ENCODE results near the gene ITPKC. TPM values are rescaled to one million over a fixed set of nuclear protein-coding genes. Genes with fewer than 3 reads are reported as not detected.

ITPKC gene
- total RNA-seq, 1 donor from 2014 or later, result 6.5 TPM

DNA sequence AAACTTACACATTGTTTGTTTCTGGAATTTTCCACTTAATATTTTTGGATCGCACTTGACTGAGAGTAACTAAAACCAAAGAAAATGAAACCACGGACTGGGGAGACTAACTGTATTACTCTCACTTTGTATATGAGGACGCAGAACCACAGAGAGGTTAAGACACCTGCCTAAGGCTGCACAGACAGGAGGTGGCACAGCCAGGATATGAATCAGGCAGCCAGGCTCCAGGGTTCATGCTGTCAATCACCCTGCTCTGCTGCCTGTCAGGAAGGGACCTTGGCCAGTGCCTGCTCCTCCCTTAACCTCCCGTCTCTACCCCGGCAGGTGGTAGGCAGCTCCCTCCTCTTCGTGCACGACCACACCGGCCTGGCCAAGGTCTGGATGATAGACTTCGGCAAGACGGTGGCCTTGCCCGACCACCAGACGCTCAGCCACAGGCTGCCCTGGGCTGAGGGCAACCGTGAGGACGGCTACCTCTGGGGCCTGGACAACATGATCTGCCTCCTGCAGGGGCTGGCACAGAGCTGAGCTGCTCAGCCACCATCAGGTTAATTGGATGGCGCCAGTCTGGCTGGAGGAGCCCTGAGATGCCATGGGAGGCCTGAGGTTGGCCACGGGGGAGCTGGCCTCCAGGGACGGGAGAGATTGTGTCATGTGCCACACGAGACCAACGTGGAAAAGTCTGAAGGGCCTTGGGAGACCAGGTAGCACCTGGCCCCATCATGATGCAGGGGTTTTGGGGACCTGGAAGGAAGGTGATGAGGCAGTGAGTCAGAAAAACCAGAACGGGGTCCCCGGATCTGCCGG lies 22.3 kb downstream of the ITPKC start:
- Mint-ChIP-seq H3K4me1 (no peaks in the 10 kb centered on the region), H3K4me3 (no peak overlapping the region), H3K27ac (no peak overlapping the region), H3K36me3 (peaks cover 10% of the 10 kb centered on the region), H3K27me3 (ENCODE audit: insufficient read depth, low read depth) (peaks cover 4% of the 10 kb centered on the region), H3K9me3 (no peaks in the 10 kb centered on the region)
- no peak for DNase-seq (ENCODE audit: low spot score)
- no peaks in the 10 kb centered on the region for H3K36me3 ChIP-seq
- no peak for TF ChIP-seq EZH2 (IDR thresholded peaks at IDR 0.05)
- TF ChIP-seq, protein P1, sequence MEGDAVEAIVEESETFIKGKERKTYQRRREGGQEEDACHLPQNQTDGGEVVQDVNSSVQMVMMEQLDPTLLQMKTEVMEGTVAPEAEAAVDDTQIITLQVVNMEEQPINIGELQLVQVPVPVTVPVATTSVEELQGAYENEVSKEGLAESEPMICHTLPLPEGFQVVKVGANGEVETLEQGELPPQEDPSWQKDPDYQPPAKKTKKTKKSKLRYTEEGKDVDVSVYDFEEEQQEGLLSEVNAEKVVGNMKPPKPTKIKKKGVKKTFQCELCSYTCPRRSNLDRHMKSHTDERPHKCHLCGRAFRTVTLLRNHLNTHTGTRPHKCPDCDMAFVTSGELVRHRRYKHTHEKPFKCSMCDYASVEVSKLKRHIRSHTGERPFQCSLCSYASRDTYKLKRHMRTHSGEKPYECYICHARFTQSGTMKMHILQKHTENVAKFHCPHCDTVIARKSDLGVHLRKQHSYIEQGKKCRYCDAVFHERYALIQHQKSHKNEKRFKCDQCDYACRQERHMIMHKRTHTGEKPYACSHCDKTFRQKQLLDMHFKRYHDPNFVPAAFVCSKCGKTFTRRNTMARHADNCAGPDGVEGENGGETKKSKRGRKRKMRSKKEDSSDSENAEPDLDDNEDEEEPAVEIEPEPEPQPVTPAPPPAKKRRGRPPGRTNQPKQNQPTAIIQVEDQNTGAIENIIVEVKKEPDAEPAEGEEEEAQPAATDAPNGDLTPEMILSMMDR (IDR thresholded peaks at IDR 0.05), result no peak
- no peaks in the 10 kb centered on the region for H4K20me1 ChIP-seq (ENCODE audit: low read depth)
- H2AFZ ChIP-seq (replicated peaks), result no peak overlapping the region
- no peak overlapping the region for H3K9ac ChIP-seq
- no peaks in the 10 kb centered on the region for H3K4me1 ChIP-seq
- no peaks in the 10 kb centered on the region for H3K9me3 ChIP-seq (ENCODE audit: low read depth)
- no peak overlapping the region for H3K4me2 ChIP-seq
- H3K27ac ChIP-seq, result no peak overlapping the region
- peaks cover 4% of the 10 kb centered on the region for H3F3A ChIP-seq (ENCODE audit: low read depth)
- no peaks in the 10 kb centered on the region for H3K79me2 ChIP-seq (ENCODE audit: low read depth)
- no peak overlapping the region for H3K4me3 ChIP-seq
- no peaks in the 10 kb centered on the region for H3K27me3 ChIP-seq

GRCh38 chr19:40739871-40740703 lies 23.2 kb downstream of the ITPKC start:
- Mint-ChIP-seq H3K27me3 (ENCODE audit: insufficient read depth, low read depth) (peaks cover 4% of the 10 kb centered on the region), H3K4me3 (no peak overlapping the region), H3K36me3 (peaks cover 10% of the 10 kb centered on the region), H3K27ac (no peak overlapping the region), H3K9me3 (no peaks in the 10 kb centered on the region), H3K4me1 (no peaks in the 10 kb centered on the region)
- TF ChIP-seq, protein P1 (IDR thresholded peaks at IDR 0.05), result no peak
- TF ChIP-seq EZH2phosphoT487 (IDR thresholded peaks at IDR 0.05) (no peak), EZH2 (IDR thresholded peaks at IDR 0.05) (no peak)
- H3K4me1 ChIP-seq, result no peaks in the 10 kb centered on the region
- H3K79me2 ChIP-seq (ENCODE audit: low read depth), result no peaks in the 10 kb centered on the region
- no peak overlapping the region for H3K4me3 ChIP-seq
- no peaks in the 10 kb centered on the region for H4K20me1 ChIP-seq (ENCODE audit: low read depth)
- no peaks in the 10 kb centered on the region for H3K36me3 ChIP-seq
- no peak overlapping the region for H3K4me2 ChIP-seq
- peaks cover 4% of the 10 kb centered on the region for H3F3A ChIP-seq (ENCODE audit: low read depth)
- no peak overlapping the region for H2AFZ ChIP-seq (replicated peaks)
- H3K27me3 ChIP-seq, result no peaks in the 10 kb centered on the region
- H3K9me3 ChIP-seq (ENCODE audit: low read depth), result no peaks in the 10 kb centered on the region
- no peak overlapping the region for H3K9ac ChIP-seq
- peak overlapping the region; percentile 37 for H3K27ac ChIP-seq
- DNase-seq (ENCODE audit: low spot score), result no peak

DNA sequence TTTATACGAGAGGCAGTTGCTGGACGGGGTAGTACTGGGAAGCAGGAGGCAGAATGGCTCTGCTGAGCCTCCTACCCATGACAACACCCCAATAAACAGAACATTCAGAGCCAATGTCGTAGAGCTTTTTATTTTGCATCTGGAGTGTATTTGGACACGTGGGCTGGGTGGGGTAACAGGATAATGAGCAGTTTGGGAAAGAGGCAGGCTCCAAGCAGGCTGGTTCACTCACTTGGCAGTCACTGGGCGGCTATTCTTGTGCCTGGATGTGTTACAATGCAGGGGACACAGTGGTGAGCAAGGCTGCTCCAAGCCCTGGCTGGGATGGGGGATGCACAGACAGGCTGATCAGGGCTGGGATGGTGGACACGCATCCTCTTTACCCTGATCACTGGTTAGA lies 23.8 kb downstream of the ITPKC start:
- Mint-ChIP-seq H3K4me3 (no peak overlapping the region), H3K4me1 (peaks cover 3% of the 10 kb centered on the region), H3K27ac (peak overlapping the region; percentile 83), H3K36me3 (peaks cover 6% of the 10 kb centered on the region), H3K27me3 (ENCODE audit: insufficient read depth, low read depth) (peaks cover 4% of the 10 kb centered on the region), H3K9me3 (no peaks in the 10 kb centered on the region)
- Histone ChIP-seq H3K36me3 (no peaks in the 10 kb centered on the region), H3K79me2 (ENCODE audit: low read depth) (no peaks in the 10 kb centered on the region), H3F3A (ENCODE audit: low read depth) (peaks cover 4% of the 10 kb centered on the region), H3K27ac (peak overlapping the region; percentile 37), H2AFZ (replicated peaks) (no peak overlapping the region), H3K4me1 (no peaks in the 10 kb centered on the region), H3K4me3 (no peak overlapping the region), H3K27me3 (no peaks in the 10 kb centered on the region), H3K9ac (no peak overlapping the region), H3K9me3 (ENCODE audit: low read depth) (no peaks in the 10 kb centered on the region), H3K4me2 (no peak overlapping the region), H4K20me1 (ENCODE audit: low read depth) (no peaks in the 10 kb centered on the region)
- TF ChIP-seq EZH2 (IDR thresholded peaks at IDR 0.05), result no peak
- no peak for TF ChIP-seq EZH2phosphoT487 (IDR thresholded peaks at IDR 0.05)
- TF ChIP-seq, protein P1 (IDR thresholded peaks at IDR 0.05), result no peak
- no peak for DNase-seq (ENCODE audit: low spot score)

Data from neural progenitor cell (in vitro differentiated cells).